Muscle of arm (tissue), 12 donors: ENCODE data around the gene MIEN1. TPM values are rescaled to one million over a fixed set of nuclear protein-coding genes. Genes with fewer than 3 reads are reported as not detected.
"Not testable (repeated sequence)": the region's sequence is repeated elsewhere in the genome, so short reads cannot be mapped to it uniquely, and the experiment has no call there.

Experiments used
- DNase-seq: peaks from one replicate; pipeline ENCODE4 v3.0.0-alpha.2; 2013
- polyA plus RNA-seq, 12 donors: library from polyadenylated mRNA; unstranded; fragments of 120-200 nt; gene quantifications; one replicate each; pipeline ENCODE4 v1.2.1, GENCODE V29; 2013; ENCODE audit not compliant: insufficient read length in 12 of 12

The MIEN1 gene
- polyA plus RNA-seq, 12 donors = 14.8 to 23.6 (median 18.9) TPM; not detected in 1

GRCh38 chr17:39722965-39723848 lies 7.1 kb downstream of the MIEN1 start:
- DNase-seq = no peak

- DNase-seq = no peak
These were observed 8.2 kb downstream of the MIEN1 start for GRCh38 chr17:39722104-39722503.

- no peak for DNase-seq
These were observed 10.6 kb downstream of the MIEN1 start for GRCh38 chr17:39719563-39720355.

- no peak for DNase-seq
These were observed 12.7 kb downstream of the MIEN1 start for GRCh38 chr17:39717660-39718059.

- DNase-seq = no peak
These were observed 13.3 kb downstream of the MIEN1 start for GRCh38 chr17:39716879-39717536.

GRCh38 chr17:39716073-39716818 lies 14.1 kb downstream of the MIEN1 start:
- no peak for DNase-seq

GRCh38 chr17:39715375-39716072 lies 14.8 kb downstream of the MIEN1 start:
- no peak for DNase-seq

- no peak for DNase-seq
These were observed 16.1 kb downstream of the MIEN1 start for GRCh38 chr17:39714234-39714633.

- no peak for DNase-seq
These were observed 18.5 kb downstream of the MIEN1 start for GRCh38 chr17:39711851-39712250.

- DNase-seq = not testable (repeated sequence)
These were observed 19.3 kb downstream of the MIEN1 start for GRCh38 chr17:39711071-39711470.

- DNase-seq = no peak
These were observed 20.1 kb downstream of the MIEN1 start for GRCh38 chr17:39709998-39710964.

- no peak for DNase-seq
These were observed 20.9 kb downstream of the MIEN1 start for GRCh38 chr17:39709319-39709997.

- no peak for DNase-seq
These were observed 23.4 kb downstream of the MIEN1 start for GRCh38 chr17:39706921-39707337.

- no peak for DNase-seq
These were observed 23.9 kb downstream of the MIEN1 start for GRCh38 chr17:39706383-39706782.

GRCh38 chr17:39705786-39706348 lies 24.5 kb downstream of the MIEN1 start:
- no peak for DNase-seq

GRCh38 chr17:39704821-39705551 lies 25.3 kb downstream of the MIEN1 start:
- no peak for DNase-seq

GRCh38 chr17:39703913-39704312 lies 26.4 kb downstream of the MIEN1 start:
- no peak for DNase-seq
